IMR-90 (cell line): ENCODE data around the gene MECP2. TPM values are rescaled to one million over a fixed set of nuclear protein-coding genes. Genes with fewer than 3 reads are reported as not detected.

ENCODE experiments used
- ATAC-seq: fragments of 200-7000 bp; cut with Tn5 transposase; 2 replicates; pipeline ENCODE4 v1.9.1; 2020; ENCODE audit warnings: low read depth, mild to moderate bottlenecking, moderate library complexity
- BruUV-seq: library from RNA; stranded (reverse); fragments of 400-500 nt; replicated peaks from 2 replicates; lab custom pipeline; 2021; lab: Mats Ljungman, UMichigan
- CTCF ChIA-PET: fragments of 300-600 bp; formaldehyde crosslinking; extraction: SDS; loops from one replicate; lab custom pipeline; 2021; ENCODE audit warnings: antibody characterized with exemption; lab: Yijun Ruan, JAX
- POLR2A ChIA-PET: fragments of 300-600 bp; sonication (Branson Sonifier 250); formaldehyde crosslinking; loops from one replicate; lab custom pipeline; 2022; ENCODE audit warnings: antibody characterized with exemption; ENCODE audit not compliant: unreplicated experiment; lab: Charles Lee
- DNase-seq: peaks from one replicate; pipeline ENCODE4 v3.0.0; 2013
- H2AFZ ChIP-seq: replicated peaks from 2 replicates; pipeline ENCODE3; 2013; ENCODE audit warnings: low read length, mild to moderate bottlenecking; ENCODE audit not compliant: poor library complexity
- H2AK5ac ChIP-seq: 2 replicates; pipeline ENCODE4 v1.6.1; 2013; ENCODE audit warnings: low read depth, low read length, inconsistent platforms
- H2AK9ac ChIP-seq: replicated peaks from 2 replicates; pipeline ENCODE3; 2013; ENCODE audit warnings: mild to moderate bottlenecking, low read depth, low read length, moderate library complexity; ENCODE audit not compliant: poor library complexity
- H2BK120ac ChIP-seq: 2 replicates; pipeline ENCODE4 v1.6.1; 2013; ENCODE audit warnings: low read depth, low read length, inconsistent platforms
- H2BK15ac ChIP-seq: 3 replicates; pipeline ENCODE4 v1.6.1; 2013; ENCODE audit warnings: low read depth, low read length, inconsistent platforms
- H2BK20ac ChIP-seq: 2 replicates; pipeline ENCODE4 v1.6.1; 2013; ENCODE audit warnings: low read depth, mild to moderate bottlenecking, inconsistent platforms, low read length, moderate library complexity
- H2BK5ac ChIP-seq: 2 replicates; pipeline ENCODE4 v1.6.1; 2013; ENCODE audit warnings: mild to moderate bottlenecking, low read depth, low read length, inconsistent platforms; ENCODE audit not compliant: poor library complexity, severe bottlenecking
- H3K14ac ChIP-seq: replicated peaks from 2 replicates; pipeline ENCODE4 v1.6.1; 2013; ENCODE audit warnings: low read depth, low read length, inconsistent platforms
- H3K18ac ChIP-seq: 2 replicates; pipeline ENCODE4 v1.6.1; 2013; ENCODE audit warnings: low read depth, low read length, control low read depth
- H3K23ac ChIP-seq: 2 replicates; pipeline ENCODE4 v1.6.1; 2013; ENCODE audit warnings: low read depth, low read length, inconsistent platforms
- H3K27ac ChIP-seq: 2 replicates; pipeline ENCODE4 v1.5.1; 2013; ENCODE audit warnings: mild to moderate bottlenecking, control low read depth, low read length; ENCODE audit not compliant: insufficient read depth
- H3K27me3 ChIP-seq: 2 replicates; pipeline ENCODE4 v1.6.1; 2013; ENCODE audit warnings: low read length; ENCODE audit not compliant: control insufficient read depth, insufficient read depth
- H3K36me3 ChIP-seq: 2 replicates; pipeline ENCODE4 v1.6.1; 2013; ENCODE audit warnings: low read length, mixed read lengths; ENCODE audit not compliant: control insufficient read depth, insufficient read depth
- H3K4ac ChIP-seq: 2 replicates; pipeline ENCODE4 v1.6.1; 2013; ENCODE audit warnings: low read depth, low read length, inconsistent platforms
- H3K4me1 ChIP-seq: 2 replicates; pipeline ENCODE4 v1.6.1; 2013; ENCODE audit warnings: low read length, mixed read lengths; ENCODE audit not compliant: control insufficient read depth, insufficient read depth
- H3K4me2 ChIP-seq: 2 replicates; pipeline ENCODE4 v1.6.1; 2013; ENCODE audit warnings: low read depth, mild to moderate bottlenecking, control low read depth, low read length, moderate library complexity
- H3K4me3 ChIP-seq: 2 replicates; pipeline ENCODE4 v1.5.1; 2013; ENCODE audit warnings: low read depth, mild to moderate bottlenecking, control low read depth, low read length, moderate library complexity; ENCODE audit not compliant: insufficient read depth
- H3K56ac ChIP-seq: 2 replicates; pipeline ENCODE4 v1.6.1; 2013; ENCODE audit warnings: low read length, inconsistent platforms; ENCODE audit not compliant: insufficient read depth; ENCODE audit errors: extremely low read depth
- H3K79me1 ChIP-seq, 2 experiments: 2 replicates each; pipeline ENCODE4 v1.6.1; 2013; ENCODE audit warnings: low read length in 2 of 2, inconsistent platforms in 1 of 2, low read depth in 1 of 2
- H3K9ac ChIP-seq: 2 replicates; pipeline ENCODE4 v1.6.1; 2013; ENCODE audit warnings: low read depth, low read length, control low read depth
- H3K9me1 ChIP-seq: 2 replicates; pipeline ENCODE4 v1.6.1; 2013; ENCODE audit warnings: low read length, inconsistent platforms; ENCODE audit not compliant: insufficient read depth
- H3K9me3 ChIP-seq: 2 replicates; pipeline ENCODE4 v1.6.1; 2013; ENCODE audit warnings: low read length; ENCODE audit not compliant: control insufficient read depth, insufficient read depth
- H4K20me1 ChIP-seq: 2 replicates; pipeline ENCODE4 v1.6.1; 2013; ENCODE audit warnings: low read length, inconsistent platforms; ENCODE audit not compliant: insufficient read depth
- H4K5ac ChIP-seq: 2 replicates; pipeline ENCODE4 v1.6.1; 2013; ENCODE audit warnings: mild to moderate bottlenecking, low read depth, low read length, control low read depth
- H4K8ac ChIP-seq, 2 experiments: 2 replicates each; pipeline ENCODE4 v1.6.1; 2013; ENCODE audit warnings: low read depth in 2 of 2, low read length in 2 of 2, control low read depth in 1 of 2, inconsistent platforms in 1 of 2
- H4K91ac ChIP-seq: 2 replicates; pipeline ENCODE4 v1.6.1; 2013; ENCODE audit warnings: low read depth, low read length, inconsistent platforms; ENCODE audit not compliant: insufficient read depth
- BHLHE40 ChIP-seq: fragments of 150-350 bp; IDR thresholded peaks from 2 replicates; pipeline ENCODE4 v1.6.1; 2016; ENCODE audit warnings: mild to moderate bottlenecking, low read depth, low read length
- CEBPB ChIP-seq: IDR thresholded peaks from 2 replicates; pipeline ENCODE4 v1.6.1; 2012; ENCODE audit warnings: low read depth, low read length, improper control_type of control experiment
- CHD1 ChIP-seq: IDR thresholded peaks from 2 replicates; pipeline ENCODE4 v1.6.1; 2012; ENCODE audit warnings: low read depth, low read length, improper control_type of control experiment
- FOS ChIP-seq: fragments of 150-350 bp; IDR thresholded peaks from 2 replicates; pipeline ENCODE4 v1.6.1; 2016; ENCODE audit warnings: low read depth, low read length
- MAFK ChIP-seq: IDR thresholded peaks from 2 replicates; pipeline ENCODE4 v1.6.1; 2012; ENCODE audit warnings: low read depth, low read length, improper control_type of control experiment
- MAZ ChIP-seq: IDR thresholded peaks from 2 replicates; pipeline ENCODE4 v1.6.1; 2012; ENCODE audit warnings: low read depth, mild to moderate bottlenecking, low read length, improper control_type of control experiment, moderate library complexity, borderline replicate concordance
- MXI1 ChIP-seq: IDR thresholded peaks from 2 replicates; pipeline ENCODE4 v1.6.1; 2012; ENCODE audit warnings: low read depth, mild to moderate bottlenecking, low read length, moderate library complexity, borderline replicate concordance
- POLR2A ChIP-seq: IDR thresholded peaks from 2 replicates; pipeline ENCODE4 v1.6.1; 2012; ENCODE audit warnings: mild to moderate bottlenecking, low read depth, low read length
- RAD21 ChIP-seq: IDR thresholded peaks from 2 replicates; pipeline ENCODE4 v1.6.1; 2012; ENCODE audit warnings: low read length, improper control_type of control experiment
- RCOR1 ChIP-seq: IDR thresholded peaks from 2 replicates; pipeline ENCODE4 v1.6.1; 2012; ENCODE audit warnings: mild to moderate bottlenecking, low read length, improper control_type of control experiment; ENCODE audit not compliant: insufficient replicate concordance
- RFX5 ChIP-seq: IDR thresholded peaks from 2 replicates; pipeline ENCODE4 v1.8.0; 2012; ENCODE audit warnings: low read depth, mild to moderate bottlenecking, low read length, moderate library complexity
- SMC3 ChIP-seq: fragments of 150-350 bp; IDR thresholded peaks from 2 replicates; pipeline ENCODE4 v1.6.1; 2016; ENCODE audit warnings: low read depth, mild to moderate bottlenecking, antibody characterized with exemption, low read length, moderate library complexity
- WGBS, 2 experiments: methylation state at CpG; one replicate each; pipeline versions ENCODE4 v1.1.5 to v1.1.7; 2013; ENCODE audit warnings: missing lambda C conversion rate in 2 of 2; ENCODE audit not compliant: insufficient read length in 1 of 2; ENCODE audit errors: extremely low coverage in 2 of 2; 5-methylcytosine and 5-hydroxymethylcytosine counted together
- dilution Hi-C: fragments of 300-500 bp; cut with HindIII; formaldehyde crosslinking; loops from one replicate; pipeline ENCODE4 v1.14.3; 2018; ENCODE audit warnings: low sequenced_read_pairs; ENCODE audit not compliant: unreplicated experiment
- in situ Hi-C: fragments of 300-500 bp; cut with MboI; formaldehyde crosslinking; loops from 3 replicates; pipeline ENCODE4 v1.14.3; 2019; ENCODE audit warnings: low sequenced_read_pairs, inconsistent platforms, mixed read lengths
- intact Hi-C: fragments of 100-400 bp; cut with micrococcal nuclease; formaldehyde crosslinking; loops from 2 replicates; pipeline ENCODE4 v1.10.0; 2022
- polyA plus RNA-seq, 3 experiments: library from polyadenylated mRNA; depleted of rRNA; stranded (reverse); fragments of >200 nt; gene quantifications; 2 replicates each; pipeline ENCODE4 v1.2.3, GENCODE V29; 2012; ENCODE audit warnings: low replicate concordance in 1 of 3
- total RNA-seq: library from RNA; depleted of rRNA; stranded (reverse); fragments of >200 nt; gene quantifications from 2 replicates; pipeline ENCODE4 v1.2.3, GENCODE V29; 2012
- TF ChIP-seq, protein P1 (sequence below): conservative IDR thresholded peaks from 2 replicates; pipeline ENCODE4 v1.5.1; 2012; ENCODE audit warnings: mild to moderate bottlenecking, low read depth, low read length, improper control_type of control experiment

The MECP2 gene
- total and polyA plus RNA-seq, 2 of the 4 experiments (the other 2 are of a cell fraction), result 8.4 to 10.1 TPM

DNA sequence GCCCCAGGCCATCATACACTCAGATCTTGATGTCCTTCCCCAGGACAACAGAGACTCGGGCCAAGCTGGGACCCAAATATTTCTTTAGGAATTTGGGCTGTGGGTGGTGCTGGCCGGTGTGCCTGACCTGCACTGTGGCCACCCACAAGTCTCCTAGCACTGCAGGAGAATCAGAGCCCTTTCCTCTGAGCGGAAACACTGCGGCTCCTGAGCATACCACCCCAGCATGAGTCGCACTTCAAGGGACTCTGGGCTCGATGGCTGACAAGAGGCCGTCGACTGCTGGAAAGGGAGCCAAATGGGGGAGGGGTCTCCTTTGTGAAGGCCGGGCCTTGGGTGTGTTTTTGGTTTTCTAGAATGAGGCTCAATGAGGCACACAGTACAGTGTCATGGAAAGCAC, 64.9 kb downstream of the MECP2 start:
- Histone ChIP-seq H3K9me1 (peaks cover 8% of the 10 kb centered on the region; the same call in 1 of the 2 replicates), H3K14ac (no peak overlapping the region), H3K9me3 (no peaks in the 10 kb centered on the region), H3K4me3 (no peak overlapping the region), H3K4ac (no peak overlapping the region), H3K36me3 (peaks cover 12% of the 10 kb centered on the region), H3K27ac (no peak overlapping the region), H2AK5ac (no peak overlapping the region), H4K8ac (no peak overlapping the region), H3K79me1 (peaks cover 18 to 35% of the 10 kb centered on the region in 2 experiments; a peak in 3 of 4 replicates), H2BK120ac (no peak overlapping the region), H3K4me2 (no peak overlapping the region), H4K5ac (no peak overlapping the region), H3K27me3 (no peaks in the 10 kb centered on the region), H2BK20ac (no peak overlapping the region), H3K56ac (no peak overlapping the region), H2AFZ (no peak overlapping the region), H2BK15ac (no peak overlapping the region), H3K9ac (no peak overlapping the region), H4K20me1 (peaks cover 26% of the 10 kb centered on the region), H2BK5ac (no peak overlapping the region), H4K91ac (no peak overlapping the region), H3K23ac (no peak overlapping the region), H2AK9ac (no peak overlapping the region), H3K18ac (no peak overlapping the region), H3K4me1 (peaks cover 3% of the 10 kb centered on the region)
- intact Hi-C loops (no loop called here), in situ Hi-C loops (no loop called here), dilution Hi-C loops (no loop called here)
- TF ChIP-seq CEBPB, result no peak
- TF ChIP-seq CHD1, result no peak
- TF ChIP-seq SMC3, result no peak
- TF ChIP-seq, protein P1, sequence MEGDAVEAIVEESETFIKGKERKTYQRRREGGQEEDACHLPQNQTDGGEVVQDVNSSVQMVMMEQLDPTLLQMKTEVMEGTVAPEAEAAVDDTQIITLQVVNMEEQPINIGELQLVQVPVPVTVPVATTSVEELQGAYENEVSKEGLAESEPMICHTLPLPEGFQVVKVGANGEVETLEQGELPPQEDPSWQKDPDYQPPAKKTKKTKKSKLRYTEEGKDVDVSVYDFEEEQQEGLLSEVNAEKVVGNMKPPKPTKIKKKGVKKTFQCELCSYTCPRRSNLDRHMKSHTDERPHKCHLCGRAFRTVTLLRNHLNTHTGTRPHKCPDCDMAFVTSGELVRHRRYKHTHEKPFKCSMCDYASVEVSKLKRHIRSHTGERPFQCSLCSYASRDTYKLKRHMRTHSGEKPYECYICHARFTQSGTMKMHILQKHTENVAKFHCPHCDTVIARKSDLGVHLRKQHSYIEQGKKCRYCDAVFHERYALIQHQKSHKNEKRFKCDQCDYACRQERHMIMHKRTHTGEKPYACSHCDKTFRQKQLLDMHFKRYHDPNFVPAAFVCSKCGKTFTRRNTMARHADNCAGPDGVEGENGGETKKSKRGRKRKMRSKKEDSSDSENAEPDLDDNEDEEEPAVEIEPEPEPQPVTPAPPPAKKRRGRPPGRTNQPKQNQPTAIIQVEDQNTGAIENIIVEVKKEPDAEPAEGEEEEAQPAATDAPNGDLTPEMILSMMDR, result no peak
- no peak for TF ChIP-seq RCOR1
- TF ChIP-seq FOS, result no peak
- TF ChIP-seq MXI1, result no peak
- no peak for TF ChIP-seq POLR2A
- no peak for TF ChIP-seq RFX5
- no peak for TF ChIP-seq MAFK
- TF ChIP-seq BHLHE40, result no peak
- no peak for TF ChIP-seq RAD21
- TF ChIP-seq MAZ, result no peak
- WGBS, 2 experiments, result no CpG with 5 or more reads among the region's 9 CpGs
- DNase-seq, result no peak
- ChIA-PET POLR2A (no interaction called here), CTCF (no interaction called here)
- no peak; the same call in 1 of the 2 replicates for ATAC-seq
- BruUV-seq, result no TSS peak
